ENCODE measurements around the gene DOCK4. TPM values are rescaled to one million over a fixed set of nuclear protein-coding genes. Genes with fewer than 3 reads are reported as not detected.

DOCK4 gene
- total RNA-seq, 1 donor from 2014 or later: 10.6 TPM

GRCh38 chr7:112105584-112106530, 100.3 kb downstream of the DOCK4 start:
- no peak for TF ChIP-seq CTCF (conservative IDR thresholded peaks at IDR 0.05; ENCODE audit: low read depth, low read length)
- H3K4me3 ChIP-seq (ENCODE audit: low read depth, low read length): no peak overlapping the region
- DNase-seq (ENCODE audit: low read depth): no peak

GRCh38 chr7:112104120-112104519, 102.1 kb downstream of the DOCK4 start:
- H3K4me3 ChIP-seq (ENCODE audit: low read depth, low read length): no peak overlapping the region

GRCh38 chr7:112103246-112103645, 103.0 kb downstream of the DOCK4 start:
- no peak for DNase-seq (ENCODE audit: low read depth)
- no peak for TF ChIP-seq CTCF (conservative IDR thresholded peaks at IDR 0.05; ENCODE audit: low read depth, low read length)
- H3K4me3 ChIP-seq (ENCODE audit: low read depth, low read length): no peak overlapping the region

More at GRCh38 chr7:112104120-112104519, 102.1 kb downstream of the DOCK4 start:
- no peak for TF ChIP-seq CTCF (conservative IDR thresholded peaks at IDR 0.05; ENCODE audit: low read depth, low read length)
- DNase-seq (ENCODE audit: low read depth): no peak

GRCh38 chr7:112101201-112101846, 104.9 kb downstream of the DOCK4 start:
- H3K4me3 ChIP-seq (ENCODE audit: low read depth, low read length): no peak overlapping the region
- DNase-seq (ENCODE audit: low read depth): no peak
- no peak for TF ChIP-seq CTCF (conservative IDR thresholded peaks at IDR 0.05; ENCODE audit: low read depth, low read length)

GRCh38 chr7:112097524-112097923, 108.7 kb downstream of the DOCK4 start:
- no peak overlapping the region for H3K4me3 ChIP-seq (ENCODE audit: low read depth, low read length)
- DNase-seq (ENCODE audit: low read depth): no peak
- TF ChIP-seq CTCF (conservative IDR thresholded peaks at IDR 0.05; ENCODE audit: low read depth, low read length): no peak

DNA sequence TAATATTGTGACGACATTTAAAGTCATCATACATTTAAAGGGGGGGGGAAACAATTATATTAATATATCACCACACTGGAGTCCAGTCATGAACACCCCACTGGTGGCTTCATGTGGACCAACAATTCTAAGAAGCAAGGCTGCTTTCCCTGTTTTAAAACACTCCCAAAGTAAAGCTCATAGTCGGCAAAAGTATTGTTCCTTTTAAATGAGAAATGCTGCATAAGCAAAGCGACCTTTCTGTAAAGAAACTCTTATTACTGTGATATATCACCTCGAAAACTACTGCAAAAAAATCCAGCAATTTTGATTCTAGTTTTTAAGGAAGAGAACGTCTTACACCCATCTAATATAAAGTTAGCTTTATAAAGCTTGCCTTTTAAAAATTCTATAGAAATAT, 112.8 kb downstream of the DOCK4 start:
- no peak for TF ChIP-seq CTCF (conservative IDR thresholded peaks at IDR 0.05; ENCODE audit: low read depth, low read length)
- no peak for DNase-seq (ENCODE audit: low read depth)
- no peak overlapping the region for H3K4me3 ChIP-seq (ENCODE audit: low read depth, low read length)
